GM18508 (cell line): ENCODE results near the gene RNASE7.
"Not testable (repeated sequence)": the region's sequence is repeated elsewhere in the genome, so short reads cannot be mapped to it uniquely, and the experiment has no call there.

ENCODE experiments used
- ATAC-seq: cut with Tn5 transposase; IDR thresholded peaks from one replicate; pipeline ENCODE4 v1.9.1; 2021; ENCODE audit warnings: moderate number of reproducible peaks; ENCODE audit not compliant: insufficient read depth, unreplicated experiment

The RNASE7 gene

DNA sequence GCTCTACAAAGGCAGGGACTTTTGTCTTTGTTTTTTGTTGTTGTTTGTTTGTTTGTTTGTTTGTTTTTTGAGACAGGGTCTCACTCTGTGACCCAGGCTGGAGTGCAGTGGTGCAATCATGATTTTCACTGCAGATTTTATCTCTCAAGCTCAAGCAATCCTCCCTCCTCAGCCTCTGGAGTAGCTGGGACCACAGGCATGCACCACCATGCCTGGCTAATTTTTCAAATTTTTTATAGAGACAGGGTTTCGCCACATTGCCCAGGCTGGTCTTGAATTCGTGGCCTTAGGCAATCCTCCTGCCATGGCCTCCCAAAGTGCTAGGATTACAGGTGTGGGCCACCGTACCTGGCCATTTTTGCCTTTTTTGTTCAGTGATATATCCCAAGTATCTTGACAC lies 1.2 kb upstream of the RNASE7 start:
- not testable (repeated sequence) for ATAC-seq

DNA sequence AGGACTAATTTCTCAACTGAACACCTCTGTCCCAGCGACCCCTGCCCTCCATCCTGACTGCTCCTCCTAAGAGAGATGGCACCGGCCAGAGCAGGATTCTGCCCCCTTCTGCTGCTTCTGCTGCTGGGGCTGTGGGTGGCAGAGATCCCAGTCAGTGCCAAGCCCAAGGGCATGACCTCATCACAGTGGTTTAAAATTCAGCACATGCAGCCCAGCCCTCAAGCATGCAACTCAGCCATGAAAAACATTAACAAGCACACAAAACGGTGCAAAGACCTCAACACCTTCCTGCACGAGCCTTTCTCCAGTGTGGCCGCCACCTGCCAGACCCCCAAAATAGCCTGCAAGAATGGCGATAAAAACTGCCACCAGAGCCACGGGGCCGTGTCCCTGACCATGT lies 756 bp downstream of the RNASE7 start:
- ATAC-seq, result no peak

DNA sequence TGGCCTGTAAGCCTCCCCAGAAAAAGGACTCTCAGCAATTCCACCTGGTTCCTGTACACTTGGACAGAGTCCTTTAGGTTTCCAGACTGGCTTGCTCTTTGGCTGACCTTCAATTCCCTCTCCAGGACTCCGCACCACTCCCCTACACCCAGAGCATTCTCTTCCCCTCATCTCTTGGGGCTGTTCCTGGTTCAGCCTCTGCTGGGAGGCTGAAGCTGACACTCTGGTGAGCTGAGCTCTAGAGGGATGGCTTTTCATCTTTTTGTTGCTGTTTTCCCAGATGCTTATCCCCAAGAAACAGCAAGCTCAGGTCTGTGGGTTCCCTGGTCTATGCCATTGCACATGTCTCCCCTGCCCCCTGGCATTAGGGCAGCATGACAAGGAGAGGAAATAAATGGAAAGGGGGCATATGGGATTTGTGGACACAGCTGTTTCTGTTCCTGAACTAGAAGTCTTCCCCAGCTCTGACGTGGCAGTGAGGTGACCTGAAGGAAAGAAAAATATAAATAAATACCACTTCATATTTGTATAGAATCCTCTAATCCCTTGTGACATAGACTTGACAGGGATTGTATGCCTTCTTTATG lies 1.3 kb downstream of the RNASE7 start:
- no peak for ATAC-seq

DNA sequence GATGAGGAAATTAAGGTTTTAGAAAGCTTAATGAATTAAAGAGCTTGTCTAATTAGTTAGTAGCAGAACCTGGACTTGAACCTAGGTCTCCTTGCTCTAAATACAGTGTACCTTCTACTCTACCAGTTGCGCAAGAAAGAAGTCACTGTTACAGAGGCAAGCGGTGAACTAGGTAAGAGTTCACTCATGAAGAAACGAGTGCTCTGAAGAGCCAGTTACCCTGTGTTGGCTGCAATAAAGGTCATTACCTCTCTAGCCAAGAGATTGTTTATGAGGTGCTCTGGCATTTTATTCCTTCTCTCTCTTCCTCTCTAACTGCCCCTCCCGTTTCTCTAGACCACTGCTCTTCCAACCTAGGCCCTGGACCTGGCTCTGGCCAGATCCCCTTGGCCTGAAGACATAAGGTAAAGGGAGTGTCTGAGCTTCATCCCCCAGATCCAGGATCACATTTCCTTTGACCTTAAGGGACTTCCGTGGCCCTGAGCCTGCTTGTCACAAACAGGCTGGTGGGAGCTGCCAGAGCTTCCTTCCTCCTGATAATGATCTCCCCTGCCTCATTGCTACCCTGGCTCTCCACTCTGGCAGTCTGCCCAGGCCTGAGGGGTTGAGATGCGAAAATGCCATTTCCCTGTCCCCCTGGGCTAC lies 1.9 kb downstream of the RNASE7 start:
- ATAC-seq, result no peak

DNA sequence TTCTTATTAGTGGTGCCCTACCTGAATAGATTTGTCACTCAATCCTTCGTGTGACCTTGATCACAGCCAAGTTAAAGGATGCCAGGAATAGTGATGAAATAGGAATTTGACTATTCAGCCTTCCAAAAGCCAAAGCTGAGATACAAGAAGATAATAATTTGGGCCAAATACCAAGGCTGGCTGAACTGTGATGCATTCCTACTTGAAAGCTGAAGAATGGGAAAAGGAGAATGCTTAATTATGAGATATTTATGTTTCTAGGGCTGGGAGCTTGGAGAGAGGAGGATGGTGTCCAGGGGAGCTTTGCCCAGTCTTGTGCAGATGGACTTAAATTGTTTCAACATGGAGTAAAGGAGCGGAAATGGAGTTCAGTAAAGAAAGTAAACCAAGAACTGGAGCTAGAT lies 5.2 kb downstream of the RNASE7 start:
- no peak for ATAC-seq

DNA sequence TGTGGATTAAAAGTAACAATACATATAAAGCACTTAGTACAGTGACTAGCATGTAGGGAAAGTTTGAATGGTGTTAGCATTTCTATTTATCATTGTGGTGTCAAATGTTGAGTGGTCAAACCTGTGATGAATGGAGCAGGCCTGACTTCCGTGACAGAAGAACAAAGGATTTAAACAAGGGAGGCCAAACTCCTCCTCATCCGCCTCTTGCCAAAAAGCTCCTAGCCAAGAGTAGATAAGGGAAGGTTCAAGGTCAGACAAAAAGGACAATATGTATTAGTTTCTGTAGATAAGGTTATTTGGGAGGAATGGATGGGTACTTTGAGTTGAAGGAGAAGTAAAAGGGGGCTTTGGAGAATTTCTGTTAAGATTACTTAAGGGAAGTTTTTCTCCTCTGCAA lies 6.5 kb downstream of the RNASE7 start:
- ATAC-seq, result no peak

DNA sequence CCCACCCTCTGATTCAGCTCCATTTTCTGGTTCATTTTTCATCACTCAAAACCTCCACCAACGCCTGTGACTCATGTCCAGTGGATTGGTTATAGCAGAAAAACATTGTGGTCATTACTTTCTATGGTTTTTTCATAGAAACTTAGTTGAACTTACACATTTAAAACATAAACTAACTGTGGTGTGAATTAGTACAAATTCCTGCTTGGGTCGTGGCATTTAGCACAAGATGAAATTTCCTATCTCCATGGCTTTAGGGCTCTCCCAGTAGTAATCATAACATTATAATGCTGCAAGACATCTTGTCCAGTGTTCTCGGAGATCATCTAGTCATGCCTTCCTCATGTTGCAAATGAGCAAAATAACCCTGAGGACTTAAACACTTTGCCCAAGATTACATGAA lies 7.1 kb downstream of the RNASE7 start:
- no peak for ATAC-seq

DNA sequence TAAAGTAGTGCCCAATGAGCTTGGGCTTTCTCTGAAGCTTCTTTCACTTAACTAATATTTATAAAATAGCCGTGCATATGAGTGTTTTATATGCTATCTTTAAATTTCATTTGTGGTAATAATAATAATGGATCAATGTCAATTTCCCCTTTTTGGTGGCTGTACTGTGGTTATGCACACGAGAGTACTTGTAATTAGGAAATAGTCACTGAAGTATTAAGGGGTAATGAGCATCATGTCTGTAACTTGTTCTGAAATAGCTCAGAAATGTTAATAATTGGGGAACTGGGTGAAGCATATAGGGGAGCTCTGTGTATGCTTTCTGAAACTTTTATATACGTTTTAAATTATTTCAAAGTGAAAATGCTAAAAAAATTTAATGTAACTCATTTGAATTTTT lies 8.4 kb downstream of the RNASE7 start:
- no peak for ATAC-seq

DNA sequence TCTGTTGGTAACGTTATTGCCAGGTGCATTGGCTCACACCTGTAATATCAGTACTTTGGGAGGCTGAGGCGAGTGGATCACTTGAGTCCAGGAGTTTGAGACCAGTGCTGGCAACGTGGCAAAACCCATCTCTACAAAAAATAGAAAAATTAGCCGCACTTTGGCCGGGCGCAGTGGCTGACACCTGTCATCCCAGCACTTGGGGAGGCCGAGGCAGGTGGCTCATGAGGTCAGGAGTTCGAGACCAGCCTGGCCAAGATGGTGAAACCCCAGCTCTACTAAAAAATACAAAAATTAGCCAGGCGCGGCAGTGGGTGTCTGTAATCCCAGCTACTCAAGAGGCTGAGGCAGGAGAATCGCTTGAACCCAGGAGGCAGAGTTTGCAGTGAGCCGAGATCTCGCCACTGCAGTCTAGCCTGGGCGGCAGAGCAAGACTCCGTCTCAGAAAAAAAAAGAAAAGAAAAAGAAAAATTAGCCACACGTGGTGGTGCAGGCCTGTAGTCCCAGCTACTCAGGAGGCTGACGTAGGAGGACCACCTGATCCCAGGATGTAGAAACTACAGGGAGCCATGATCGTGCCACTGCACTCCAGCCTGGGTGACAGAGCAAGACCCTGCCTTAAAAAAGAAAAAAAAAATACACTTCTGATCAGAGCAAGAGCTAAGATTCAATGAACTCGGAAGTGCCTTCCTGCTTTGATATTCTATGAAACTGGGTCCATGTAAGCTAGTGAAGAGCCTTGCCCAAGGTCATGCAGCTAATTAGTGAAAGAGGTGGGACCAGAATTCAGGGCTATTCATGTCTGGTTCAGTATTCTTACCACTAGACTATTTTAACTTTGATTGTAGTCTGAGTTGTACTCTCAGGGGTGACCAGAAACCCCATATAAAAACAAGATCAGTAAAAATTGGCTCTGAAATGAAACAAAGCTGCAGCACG lies 11.3 kb downstream of the RNASE7 start:
- no peak for ATAC-seq

DNA sequence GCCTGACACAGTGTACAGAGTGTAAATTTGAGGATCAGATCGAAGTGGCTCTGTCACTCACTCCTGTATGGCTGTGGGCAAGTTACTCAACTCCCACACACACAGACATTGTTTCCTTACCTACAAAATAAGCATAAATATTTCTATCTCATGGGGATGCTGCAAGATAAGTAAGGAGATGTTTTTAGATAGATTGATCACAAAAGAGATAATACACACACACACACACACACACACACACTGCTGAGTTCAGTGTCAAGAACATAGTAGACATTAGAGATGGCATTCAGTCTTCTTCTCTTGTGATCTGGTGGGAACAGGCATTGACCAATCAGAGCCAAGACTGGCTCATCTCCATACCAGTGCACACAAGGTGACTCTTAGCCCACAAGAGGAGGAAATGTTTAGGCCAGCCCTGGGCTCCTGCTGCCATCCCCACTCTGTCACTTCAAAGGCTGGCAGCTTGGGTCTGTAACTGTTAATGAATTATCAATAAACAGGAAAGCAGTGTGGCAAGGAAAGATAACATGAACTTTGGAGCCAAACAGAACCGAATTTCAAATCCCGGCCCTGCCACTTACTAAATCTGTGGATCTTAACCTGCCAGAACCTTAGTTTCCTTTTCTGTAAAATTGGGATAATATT lies 12.1 kb downstream of the RNASE7 start:
- no peak for ATAC-seq

DNA sequence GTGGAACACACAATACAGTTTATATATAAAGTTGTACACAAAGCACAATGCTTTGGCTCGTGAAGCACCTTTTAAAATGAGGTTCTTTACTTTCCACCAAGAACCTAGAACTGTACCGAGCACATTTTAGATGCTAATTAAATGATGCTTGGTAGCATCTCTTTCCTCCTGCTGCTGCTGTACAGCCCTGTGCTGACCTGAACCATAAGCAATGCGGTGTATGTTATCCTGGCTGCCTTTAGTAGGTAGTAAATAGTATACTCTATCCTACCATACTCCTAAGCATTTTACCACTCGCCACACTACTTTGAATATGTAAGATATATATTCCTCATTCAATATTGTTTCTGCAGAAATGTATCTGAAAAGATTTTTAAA lies 12.6 kb downstream of the RNASE7 start:
- ATAC-seq, result no peak

DNA sequence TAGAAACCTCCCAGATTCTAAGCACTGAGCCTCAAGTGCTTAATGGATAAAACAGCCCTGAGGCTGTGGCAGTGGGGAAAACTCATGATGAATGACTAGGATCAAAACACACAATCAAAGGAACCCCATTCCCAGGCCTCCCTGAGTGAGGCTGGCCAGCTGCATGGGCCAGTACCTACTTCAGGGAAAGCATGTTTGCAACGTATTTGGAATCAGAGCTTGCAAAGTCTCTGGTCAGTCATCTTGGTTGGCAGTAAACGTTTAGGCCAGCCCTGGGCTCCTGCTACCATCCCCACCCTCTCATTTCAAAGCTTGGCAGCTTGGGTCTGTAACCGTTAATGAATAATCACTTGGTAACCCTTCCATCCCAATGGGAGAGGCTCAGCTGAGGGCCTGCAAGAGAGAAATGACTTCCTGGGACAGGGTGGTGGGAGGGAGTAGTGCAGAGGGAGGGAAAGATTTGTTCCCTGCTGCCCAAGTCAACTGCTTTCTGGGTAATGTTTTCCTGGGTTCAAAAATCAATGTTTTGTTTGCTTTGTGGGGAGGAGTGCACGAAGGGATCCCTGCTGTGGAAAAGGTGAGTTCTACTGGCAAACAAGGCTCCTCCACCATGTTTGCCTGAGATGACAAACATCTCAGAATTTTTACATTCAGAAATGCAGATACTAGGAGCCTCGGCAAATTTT lies 13.4 kb downstream of the RNASE7 start:
- no peak for ATAC-seq

DNA sequence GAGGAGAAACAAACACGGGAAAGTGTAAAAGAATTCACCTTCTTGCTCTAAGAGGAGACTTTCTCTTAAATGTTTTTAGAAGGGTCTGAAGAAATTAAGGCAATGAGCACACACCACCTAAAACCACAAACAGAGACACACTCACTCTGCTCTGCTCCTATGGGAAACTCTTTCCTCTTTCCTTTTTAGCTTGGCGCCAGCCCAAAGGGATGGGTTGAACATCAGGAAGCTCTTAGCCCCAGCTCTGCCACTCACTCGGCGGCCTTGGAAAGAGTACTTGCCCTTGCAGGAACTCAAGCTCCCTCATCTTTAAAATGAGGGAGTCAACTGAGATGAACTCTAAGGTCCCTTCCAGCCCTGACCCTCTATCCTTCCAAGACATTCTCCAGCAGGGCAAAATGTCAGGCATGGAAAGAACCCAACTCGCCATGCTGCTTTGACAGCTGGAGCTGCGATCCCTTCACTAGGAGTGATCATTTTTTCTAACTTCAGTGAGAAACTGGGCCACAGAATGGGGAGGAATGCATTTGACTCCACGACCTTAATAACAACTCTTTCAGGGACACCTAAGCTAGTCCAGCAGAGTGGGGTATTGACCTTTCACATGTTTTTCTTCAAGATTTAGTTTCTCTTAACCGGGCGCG lies 14.5 kb downstream of the RNASE7 start:
- ATAC-seq, result no peak

DNA sequence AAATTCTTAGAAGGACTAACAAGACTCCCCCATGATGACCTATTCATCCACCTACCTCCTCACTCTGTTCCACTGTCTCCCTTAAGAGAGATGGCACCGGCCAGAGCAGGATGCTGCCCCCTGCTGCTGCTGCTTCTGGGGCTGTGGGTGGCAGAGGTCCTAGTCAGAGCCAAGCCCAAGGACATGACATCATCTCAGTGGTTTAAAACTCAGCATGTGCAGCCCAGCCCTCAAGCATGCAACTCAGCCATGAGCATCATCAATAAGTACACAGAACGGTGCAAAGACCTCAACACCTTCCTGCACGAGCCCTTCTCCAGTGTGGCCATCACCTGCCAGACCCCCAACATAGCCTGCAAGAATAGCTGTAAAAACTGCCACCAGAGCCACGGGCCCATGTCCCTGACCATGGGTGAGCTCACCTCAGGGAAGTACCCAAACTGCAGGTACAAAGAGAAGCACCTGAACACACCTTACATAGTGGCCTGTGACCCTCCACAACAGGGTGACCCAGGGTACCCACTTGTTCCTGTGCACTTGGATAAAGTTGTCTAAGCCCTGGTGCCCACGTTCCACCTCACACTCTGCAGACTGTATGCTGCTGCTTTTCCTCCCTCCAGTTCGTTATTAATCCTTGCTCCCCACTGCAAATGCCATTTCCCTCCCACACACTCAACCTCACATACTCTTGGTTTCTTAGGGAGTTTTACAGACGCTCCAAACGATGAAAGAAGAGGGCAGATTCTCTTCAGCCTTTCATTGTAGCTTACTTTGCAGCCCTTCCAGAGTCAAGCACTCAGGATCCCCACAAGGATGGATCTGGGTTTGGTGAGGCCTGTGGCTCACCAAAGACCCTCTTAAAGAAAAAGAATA lies 15.9 kb downstream of the RNASE7 start, which contains the start of gene RNASE8:
Gene RNASE8 (plus strand): TSS at position 20 of the 873 bp plus-strand sequence. CDS start 71 bp downstream, at position 91.
- no peak for ATAC-seq

DNA sequence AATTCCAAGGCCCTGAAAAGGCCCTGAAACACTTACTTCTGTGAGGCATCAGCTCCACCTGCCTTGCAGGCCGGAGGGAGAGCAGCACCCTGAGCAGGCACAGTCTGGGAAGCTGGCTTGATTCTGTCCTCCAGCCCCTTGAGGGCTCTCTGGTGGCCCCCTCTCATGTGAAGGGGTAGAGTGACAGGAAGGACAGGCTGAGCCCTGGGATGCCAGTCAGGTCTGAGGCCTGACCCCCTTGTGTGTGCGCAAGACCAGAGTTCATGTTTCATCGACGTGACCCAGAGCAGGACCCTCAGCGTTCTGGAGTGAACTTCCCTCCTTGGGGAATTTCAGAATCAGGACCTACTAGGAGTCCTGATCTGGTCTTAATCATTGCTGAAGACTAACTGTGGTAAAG lies 16.7 kb downstream of the RNASE7 start:
- no peak for ATAC-seq

DNA sequence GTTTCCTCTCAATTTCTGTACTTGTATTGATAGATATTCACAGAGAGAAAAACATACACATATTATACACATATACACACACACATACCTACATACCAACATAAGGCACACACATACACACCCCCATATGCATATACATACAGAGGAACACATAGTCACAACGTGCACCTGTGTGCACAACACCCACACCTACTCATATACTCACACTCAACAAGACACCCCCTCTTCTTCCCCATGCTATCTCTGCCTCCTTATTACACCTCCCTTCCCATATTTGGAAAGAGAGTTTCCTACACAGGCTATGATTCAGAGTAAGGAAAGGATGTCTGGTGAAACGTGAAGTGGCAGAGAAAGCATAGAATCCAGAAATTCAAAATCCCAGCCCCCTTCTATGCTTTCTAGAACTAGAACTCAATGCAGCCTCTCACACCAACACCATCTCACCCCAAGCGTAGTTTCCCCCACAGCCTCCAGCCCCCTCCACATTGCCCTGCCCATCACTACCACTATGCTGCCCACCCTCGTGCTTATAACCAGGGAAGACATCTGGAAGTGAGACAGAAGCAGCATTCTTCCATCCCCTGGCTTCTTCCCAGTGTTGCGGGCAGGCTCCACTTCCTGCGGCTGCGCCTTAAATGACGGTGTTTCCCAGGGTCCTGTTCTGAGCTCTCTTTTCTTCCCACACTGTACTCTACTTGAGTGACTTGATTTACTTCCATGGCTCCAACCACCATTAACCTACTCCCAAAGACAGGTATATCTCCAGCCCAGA lies 17.9 kb downstream of the RNASE7 start:
- no peak for ATAC-seq

DNA sequence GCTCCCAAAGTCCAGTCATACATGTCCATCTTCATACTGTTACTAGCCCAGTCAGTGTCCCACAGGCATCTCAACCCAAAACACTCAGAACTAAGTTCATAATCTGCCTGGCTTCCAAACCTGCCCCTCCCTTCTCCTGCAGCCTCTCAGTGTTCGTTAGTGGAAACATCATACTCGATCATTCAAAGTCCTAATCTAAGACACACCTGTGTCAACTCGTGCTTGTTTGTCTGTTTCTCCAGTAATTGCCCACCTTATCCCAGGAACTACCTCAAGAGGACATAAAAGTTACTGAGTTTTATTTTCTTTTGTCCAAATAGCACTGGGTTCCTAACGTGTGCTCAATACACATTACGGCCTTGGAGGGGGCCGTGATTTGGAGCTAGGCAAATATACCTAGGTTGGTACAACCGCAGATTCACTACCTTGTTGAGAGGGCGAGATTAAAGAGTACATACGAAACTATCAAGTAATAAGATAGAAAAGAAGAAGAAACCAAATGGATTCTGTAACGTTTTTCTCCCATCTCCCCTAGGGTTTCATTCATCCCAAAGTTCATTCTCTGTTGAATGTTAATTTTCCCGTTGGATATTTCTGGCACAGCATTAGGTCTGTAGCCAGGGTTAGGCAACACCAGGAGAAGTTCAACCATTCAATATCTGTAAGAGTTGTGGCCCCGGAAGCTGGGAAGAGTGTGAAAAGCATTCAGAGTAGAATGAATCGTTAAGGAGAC lies 18.6 kb downstream of the RNASE7 start:
- no peak for ATAC-seq

DNA sequence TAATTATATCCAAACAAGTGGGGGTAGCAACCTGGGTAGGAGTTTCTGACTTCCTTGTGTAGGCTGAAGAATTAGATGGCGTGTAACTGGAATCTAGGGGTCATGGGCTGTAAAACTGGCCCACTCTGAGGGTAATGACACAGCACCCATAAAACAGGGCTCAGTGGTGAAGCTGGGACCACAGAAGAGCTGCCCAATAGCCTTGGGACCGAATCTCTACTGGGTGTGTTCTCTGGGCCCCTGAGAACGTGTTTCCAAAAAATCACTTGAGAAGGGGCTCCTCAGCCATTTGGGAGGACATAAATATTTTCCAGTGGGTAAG lies 19.1 kb downstream of the RNASE7 start:
- no peak for ATAC-seq
